ENCODE data around the gene FIGNL1. TPM values are rescaled to one million over a fixed set of nuclear protein-coding genes. Genes with fewer than 3 reads are reported as not detected.

FIGNL1 gene
- total RNA-seq, 2 donors from 2014 or later: 8.6 to 9.8 TPM

GRCh38 chr7:50480797-50481196 is 30.6 kb upstream of the FIGNL1 start:
- Mint-ChIP-seq H3K27ac (no peak overlapping the region), H3K27me3 (peaks cover 32% of the 10 kb centered on the region), H3K4me1 (no peaks in the 10 kb centered on the region), H3K4me3 (no peak overlapping the region), H3K36me3 (ENCODE audit: low read depth) (peaks cover 2% of the 10 kb centered on the region)
- DNase-seq (no peak), ATAC-seq (no peak)
- H3K9me3 ChIP-seq (ENCODE audit: control insufficient read depth, low read length, poor library complexity, severe bottlenecking): no peaks in the 10 kb centered on the region

GRCh38 chr7:50479743-50480517 is 29.8 kb upstream of the FIGNL1 start:
- peaks cover 34% of the 10 kb centered on the region for H3K27me3 Mint-ChIP-seq
- no peaks in the 10 kb centered on the region for H3K9me3 ChIP-seq (ENCODE audit: control insufficient read depth, low read length, poor library complexity, severe bottlenecking)
- no peak overlapping the region for H3K27ac Mint-ChIP-seq
- DNase-seq (no peak), ATAC-seq (no peak)
- H3K4me1 Mint-ChIP-seq: no peaks in the 10 kb centered on the region
- peaks cover 2% of the 10 kb centered on the region for H3K36me3 Mint-ChIP-seq (ENCODE audit: low read depth)
- H3K4me3 Mint-ChIP-seq: no peak overlapping the region

GRCh38 chr7:50477640-50478039 is 27.5 kb upstream of the FIGNL1 start:
- H3K27me3 Mint-ChIP-seq: peaks cover 46% of the 10 kb centered on the region
- no peaks in the 10 kb centered on the region for H3K9me3 ChIP-seq (ENCODE audit: control insufficient read depth, low read length, poor library complexity, severe bottlenecking)
- H3K4me1 Mint-ChIP-seq: no peaks in the 10 kb centered on the region
- DNase-seq (no peak), ATAC-seq (no peak)
- no peak overlapping the region for H3K4me3 Mint-ChIP-seq
- no peak overlapping the region for H3K27ac Mint-ChIP-seq
- H3K36me3 Mint-ChIP-seq (ENCODE audit: low read depth): no peaks in the 10 kb centered on the region

GRCh38 chr7:50476953-50477625 is 26.9 kb upstream of the FIGNL1 start:
- ATAC-seq: no peak
- H3K36me3 Mint-ChIP-seq (ENCODE audit: low read depth): no peaks in the 10 kb centered on the region
- no peaks in the 10 kb centered on the region for H3K9me3 ChIP-seq (ENCODE audit: control insufficient read depth, low read length, poor library complexity, severe bottlenecking)
- H3K27ac Mint-ChIP-seq: no peak overlapping the region
- H3K4me3 Mint-ChIP-seq: no peak overlapping the region
- no peaks in the 10 kb centered on the region for H3K4me1 Mint-ChIP-seq
- DNase-seq: no peak
- peaks cover 45% of the 10 kb centered on the region for H3K27me3 Mint-ChIP-seq

- no peaks in the 10 kb centered on the region for H3K4me1 Mint-ChIP-seq
- no peaks in the 10 kb centered on the region for H3K36me3 Mint-ChIP-seq (ENCODE audit: low read depth)
- peaks cover 48% of the 10 kb centered on the region for H3K27me3 Mint-ChIP-seq
- ATAC-seq (no peak), DNase-seq (no peak)
- H3K9me3 ChIP-seq (ENCODE audit: control insufficient read depth, low read length, poor library complexity, severe bottlenecking): no peaks in the 10 kb centered on the region
- no peak overlapping the region for H3K4me3 Mint-ChIP-seq
- H3K27ac Mint-ChIP-seq: no peak overlapping the region
These were observed 25.2 kb upstream of the FIGNL1 start for GRCh38 chr7:50475340-50475739.

GRCh38 chr7:50474382-50475160 is 24.4 kb upstream of the FIGNL1 start:
- Mint-ChIP-seq H3K27me3 (peaks cover 41% of the 10 kb centered on the region), H3K27ac (no peak overlapping the region), H3K4me3 (no peak overlapping the region), H3K4me1 (no peaks in the 10 kb centered on the region), H3K36me3 (ENCODE audit: low read depth) (no peaks in the 10 kb centered on the region)
- no peaks in the 10 kb centered on the region for H3K9me3 ChIP-seq (ENCODE audit: control insufficient read depth, low read length, poor library complexity, severe bottlenecking)
- ATAC-seq (no peak), DNase-seq (no peak)

- ATAC-seq (no peak), DNase-seq (no peak)
- H3K27me3 Mint-ChIP-seq: peaks cover 36% of the 10 kb centered on the region
- no peak overlapping the region for H3K4me3 Mint-ChIP-seq
- no peaks in the 10 kb centered on the region for H3K4me1 Mint-ChIP-seq
- no peak overlapping the region for H3K27ac Mint-ChIP-seq
- H3K36me3 Mint-ChIP-seq (ENCODE audit: low read depth): no peaks in the 10 kb centered on the region
- no peaks in the 10 kb centered on the region for H3K9me3 ChIP-seq (ENCODE audit: control insufficient read depth, low read length, poor library complexity, severe bottlenecking)
These were observed 23.4 kb upstream of the FIGNL1 start for GRCh38 chr7:50473531-50473930.

GRCh38 chr7:50472427-50472826 is 22.3 kb upstream of the FIGNL1 start:
- no peaks in the 10 kb centered on the region for H3K9me3 ChIP-seq (ENCODE audit: control insufficient read depth, low read length, poor library complexity, severe bottlenecking)
- ATAC-seq (no peak), DNase-seq (no peak)
- peak overlapping the region; percentile 72 for H3K27ac Mint-ChIP-seq
- peaks cover 34% of the 10 kb centered on the region for H3K27me3 Mint-ChIP-seq
- H3K4me1 Mint-ChIP-seq: peaks cover 6% of the 10 kb centered on the region
- no peaks in the 10 kb centered on the region for H3K36me3 Mint-ChIP-seq (ENCODE audit: low read depth)
- no peak overlapping the region for H3K4me3 Mint-ChIP-seq

GRCh38 chr7:50471970-50472369 is 21.8 kb upstream of the FIGNL1 start:
- ATAC-seq: no peak
- peaks cover 8% of the 10 kb centered on the region for H3K4me1 Mint-ChIP-seq
- H3K36me3 Mint-ChIP-seq (ENCODE audit: low read depth): no peaks in the 10 kb centered on the region

GRCh38 chr7:50470250-50471163 is 20.4 kb upstream of the FIGNL1 start:
- no peak for ATAC-seq
- H3K9me3 ChIP-seq (ENCODE audit: control insufficient read depth, low read length, poor library complexity, severe bottlenecking): no peaks in the 10 kb centered on the region
- Mint-ChIP-seq H3K36me3 (ENCODE audit: low read depth) (no peaks in the 10 kb centered on the region), H3K4me1 (peaks cover 8% of the 10 kb centered on the region), H3K27me3 (peaks cover 26% of the 10 kb centered on the region), H3K27ac (no peak overlapping the region), H3K4me3 (no peak overlapping the region)
- no peak for DNase-seq

More at GRCh38 chr7:50471970-50472369, 21.8 kb upstream of the FIGNL1 start:
- DNase-seq: no peak
- no peak overlapping the region for H3K27ac Mint-ChIP-seq
- no peaks in the 10 kb centered on the region for H3K9me3 ChIP-seq (ENCODE audit: control insufficient read depth, low read length, poor library complexity, severe bottlenecking)
- peaks cover 30% of the 10 kb centered on the region for H3K27me3 Mint-ChIP-seq
- no peak overlapping the region for H3K4me3 Mint-ChIP-seq

- peaks cover 34% of the 10 kb centered on the region for H3K27me3 Mint-ChIP-seq
- H3K36me3 Mint-ChIP-seq (ENCODE audit: low read depth): peaks cover 5% of the 10 kb centered on the region
- ATAC-seq (no peak), DNase-seq (no peak)
- H3K4me3 Mint-ChIP-seq: no peak overlapping the region
- no peak overlapping the region for H3K27ac Mint-ChIP-seq
- no peaks in the 10 kb centered on the region for H3K9me3 ChIP-seq (ENCODE audit: control insufficient read depth, low read length, poor library complexity, severe bottlenecking)
- peaks cover 8% of the 10 kb centered on the region for H3K4me1 Mint-ChIP-seq
These were observed 19.0 kb upstream of the FIGNL1 start for GRCh38 chr7:50469181-50469580.

GRCh38 chr7:50467817-50468610 is 17.9 kb upstream of the FIGNL1 start:
- Mint-ChIP-seq H3K4me1 (peaks cover 8% of the 10 kb centered on the region), H3K27ac (peak overlapping the region; percentile 43), H3K27me3 (peaks cover 25% of the 10 kb centered on the region), H3K36me3 (ENCODE audit: low read depth) (peaks cover 5% of the 10 kb centered on the region), H3K4me3 (peak overlapping the region; percentile 69)
- no peaks in the 10 kb centered on the region for H3K9me3 ChIP-seq (ENCODE audit: control insufficient read depth, low read length, poor library complexity, severe bottlenecking)
- peak; percentile 55 to 68 (median 59) for DNase-seq
- ATAC-seq: peak; percentile 97
